Hepatocyte (in vitro differentiated cells): Measurements from ENCODE around the gene OPCML. TPM values are rescaled to one million over a fixed set of nuclear protein-coding genes. Genes with fewer than 3 reads are reported as not detected.
A peak's percentile ranks its signal among the peaks of the same experiment; 100 is the strongest.

Source experiments
- DNase-seq: peaks from one replicate; pipeline ENCODE4 v3.0.0-alpha.2; 2016; ENCODE audit warnings: low spot score
- H2AFZ ChIP-seq: fragments of 200-600 bp; sonication (generic); 2 replicates; pipeline ENCODE4 v1.6.0; 2016; ENCODE audit warnings: antibody characterized with exemption, mild to moderate bottlenecking
- H3K27ac ChIP-seq: fragments of 200-600 bp; sonication (generic); 2 replicates; pipeline ENCODE4 v1.5.1; 2016; ENCODE audit warnings: mild to moderate bottlenecking
- H3K27me3 ChIP-seq: fragments of 200-600 bp; sonication (generic); 2 replicates; pipeline ENCODE4 v1.6.1; 2016
- H3K36me3 ChIP-seq: fragments of 200-600 bp; sonication (generic); replicated peaks from 2 replicates; pipeline ENCODE4 v1.5.1; 2016; ENCODE audit warnings: low read depth; ENCODE audit not compliant: insufficient read depth
- H3K4me1 ChIP-seq: fragments of 200-600 bp; sonication (generic); 2 replicates; pipeline ENCODE4 v1.5.1; 2016; ENCODE audit warnings: mild to moderate bottlenecking, moderate library complexity; ENCODE audit not compliant: insufficient read depth
- H3K4me2 ChIP-seq: fragments of 200-600 bp; sonication (generic); 2 replicates; pipeline ENCODE4 v1.6.0; 2016
- H3K4me3 ChIP-seq: fragments of 200-600 bp; sonication (generic); 2 replicates; pipeline ENCODE4 v1.5.1; 2016; ENCODE audit warnings: mild to moderate bottlenecking
- H3K79me2 ChIP-seq: fragments of 200-600 bp; sonication (generic); 2 replicates; pipeline ENCODE4 v1.6.0; 2017; ENCODE audit warnings: mild to moderate bottlenecking
- H3K9me2 ChIP-seq: fragments of 200-600 bp; sonication (generic); replicated peaks from 2 replicates; pipeline ENCODE4 v1.6.0; 2017; ENCODE audit warnings: mild to moderate bottlenecking; ENCODE audit not compliant: insufficient read depth
- H3K9me3 ChIP-seq: fragments of 200-600 bp; sonication (generic); 2 replicates; pipeline ENCODE4 v1.5.1; 2016; ENCODE audit warnings: low read depth, mild to moderate bottlenecking
- H4K20me1 ChIP-seq: fragments of 200-600 bp; sonication (generic); 2 replicates; pipeline ENCODE4 v1.6.0; 2016; ENCODE audit warnings: mild to moderate bottlenecking; ENCODE audit not compliant: insufficient read depth, poor library complexity, severe bottlenecking
- CTCF ChIP-seq: fragments of 200-600 bp; sonication (generic); IDR thresholded peaks from 2 replicates; pipeline ENCODE4 v1.5.1; 2016; ENCODE audit warnings: antibody characterized with exemption, mild to moderate bottlenecking; ENCODE audit not compliant: poor library complexity
- EZH2 ChIP-seq: fragments of 200-600 bp; sonication (generic); IDR thresholded peaks from 2 replicates; pipeline ENCODE4 v1.6.1; 2016; ENCODE audit warnings: antibody characterized with exemption, mild to moderate bottlenecking, borderline replicate concordance
- EZH2phosphoT487 ChIP-seq: fragments of 200-600 bp; sonication (generic); IDR thresholded peaks from one replicate; pipeline ENCODE4 v1.6.1; 2018; ENCODE audit warnings: antibody characterized with exemption, mild to moderate bottlenecking, low read depth, moderate library complexity; ENCODE audit not compliant: unreplicated experiment, severe bottlenecking
- WGBS: methylation state at CpG from one replicate; pipeline ENCODE4 v1.1.6; 2016; ENCODE audit warnings: low lambda C conversion rate; ENCODE audit errors: missing lambda C conversion rate; 5-methylcytosine and 5-hydroxymethylcytosine counted together
- polyA plus RNA-seq: library from polyadenylated mRNA; unstranded; fragments of >200 nt; fragmentation: Nextera tagmentation; extraction: Ambion mirVana; gene quantifications from 2 replicates; pipeline ENCODE4 v1.2.1, GENCODE V29; 2016
- total RNA-seq: library from RNA; depleted of rRNA; stranded (reverse); fragments of >200 nt; gene quantifications from 2 replicates; pipeline ENCODE4 v1.2.3, GENCODE V29; 2014

The OPCML gene
- total and polyA plus RNA-seq, 2 experiments from 2014 or later, result 0.37 to 0.98 TPM

- H3K4me1 ChIP-seq, result no peaks in the 10 kb centered on the region
- no peaks in the 10 kb centered on the region for H3K9me3 ChIP-seq
- H3K27me3 ChIP-seq, result no peaks in the 10 kb centered on the region
- TF ChIP-seq EZH2, result no peak
- no peaks in the 10 kb centered on the region for H3K79me2 ChIP-seq
- no peaks in the 10 kb centered on the region for H4K20me1 ChIP-seq
- H3K36me3 ChIP-seq, result no peaks in the 10 kb centered on the region
- no peak overlapping the region for H3K4me3 ChIP-seq
- DNase-seq, result no peak
- H3K4me2 ChIP-seq, result no peak overlapping the region
- WGBS, result 84% methylated on average over 8 of the region's 8 CpGs
- H2AFZ ChIP-seq, result no peak overlapping the region
- H3K9me2 ChIP-seq, result no peaks in the 10 kb centered on the region
- no peak overlapping the region for H3K27ac ChIP-seq
These were observed 292.7 kb downstream of the OPCML start for GRCh38 chr11:133239575-133239974.

GRCh38 chr11:133238495-133238894, 293.8 kb downstream of the OPCML start:
- no peaks in the 10 kb centered on the region for H3K9me3 ChIP-seq
- H3K4me1 ChIP-seq, result no peaks in the 10 kb centered on the region
- no peak overlapping the region for H3K4me3 ChIP-seq
- no peak overlapping the region for H2AFZ ChIP-seq
- DNase-seq, result peak; percentile 60
- TF ChIP-seq CTCF (no peak), EZH2 (no peak), EZH2phosphoT487 (no peak)
- H3K36me3 ChIP-seq, result no peaks in the 10 kb centered on the region
- no peaks in the 10 kb centered on the region for H3K79me2 ChIP-seq
- no peaks in the 10 kb centered on the region for H3K9me2 ChIP-seq
- H3K27me3 ChIP-seq, result no peaks in the 10 kb centered on the region
- peak overlapping the region; percentile 50 for H3K4me2 ChIP-seq
- peak overlapping the region; percentile 62 for H3K27ac ChIP-seq
- H4K20me1 ChIP-seq, result no peaks in the 10 kb centered on the region
- WGBS, result 64% methylated on average over 10 of the region's 10 CpGs

- H3K79me2 ChIP-seq, result no peaks in the 10 kb centered on the region
These were observed 294.3 kb downstream of the OPCML start for GRCh38 chr11:133238027-133238426.

GRCh38 chr11:133235381-133235780, 296.9 kb downstream of the OPCML start:
- Histone ChIP-seq H3K4me2 (no peak overlapping the region), H3K4me3 (no peak overlapping the region), H3K36me3 (no peaks in the 10 kb centered on the region), H3K27ac (no peak overlapping the region), H4K20me1 (no peaks in the 10 kb centered on the region), H3K79me2 (no peaks in the 10 kb centered on the region), H3K9me3 (no peaks in the 10 kb centered on the region), H3K27me3 (no peaks in the 10 kb centered on the region), H3K9me2 (no peaks in the 10 kb centered on the region), H2AFZ (no peak overlapping the region), H3K4me1 (peaks cover 13% of the 10 kb centered on the region)
- 62% methylated on average over 3 of the region's 3 CpGs for WGBS
- no peak for DNase-seq
- TF ChIP-seq EZH2 (no peak), EZH2phosphoT487 (no peak), CTCF (no peak)

More at GRCh38 chr11:133238027-133238426, 294.3 kb downstream of the OPCML start:
- DNase-seq, result no peak
- Histone ChIP-seq H4K20me1 (no peaks in the 10 kb centered on the region), H3K27ac (no peak overlapping the region), H3K4me1 (no peaks in the 10 kb centered on the region), H3K36me3 (no peaks in the 10 kb centered on the region), H3K4me3 (no peak overlapping the region), H3K9me3 (no peaks in the 10 kb centered on the region), H3K9me2 (no peaks in the 10 kb centered on the region), H3K4me2 (no peak overlapping the region), H2AFZ (no peak overlapping the region), H3K27me3 (no peaks in the 10 kb centered on the region)
- TF ChIP-seq CTCF (no peak), EZH2 (no peak), EZH2phosphoT487 (no peak)
- WGBS, result 89% methylated on average over 2 of the region's 2 CpGs
